ENCODE data around the gene PTMA.

PTMA gene

DNA sequence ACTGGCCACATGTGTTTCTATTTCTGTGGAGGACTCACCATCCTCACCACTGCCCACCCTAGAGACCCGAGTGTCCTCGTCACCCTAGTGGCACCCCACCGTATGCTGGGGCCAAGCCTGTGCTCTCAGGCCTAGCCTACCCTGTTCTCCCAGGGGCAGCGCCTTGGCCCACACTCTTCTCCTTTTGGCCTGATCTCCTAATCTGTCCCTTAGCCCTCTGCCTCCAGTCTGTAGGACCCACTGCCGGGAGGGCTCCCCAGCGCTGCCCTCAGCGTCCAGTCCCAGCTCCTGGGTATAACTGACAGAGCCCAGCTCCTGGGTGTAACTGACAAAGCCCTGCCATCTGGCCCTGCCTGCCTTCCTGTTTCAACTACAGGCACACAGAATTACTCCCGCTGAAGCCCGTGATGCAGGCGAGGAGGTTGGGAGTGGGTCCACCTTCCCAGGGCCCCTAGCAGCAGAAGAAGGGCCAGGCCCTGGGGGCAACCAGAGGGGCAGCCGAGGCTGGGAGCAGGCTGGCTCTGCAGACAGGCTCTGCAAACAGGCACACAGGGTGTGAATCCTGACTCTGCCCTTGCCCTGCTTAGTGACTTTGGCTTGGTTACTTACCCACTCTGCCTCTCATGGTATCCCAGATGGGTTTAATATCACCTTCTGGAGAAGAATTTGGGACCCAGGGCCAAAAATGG, 25.6 kb upstream of the PTMA start:
- Histone ChIP-seq H3K27me3 (ENCODE audit: low read depth, low read length) (no peaks in the 10 kb centered on the region), H3K79me2 (ENCODE audit: low read length) (peaks cover 8% of the 10 kb centered on the region; the same call in 1 of the 2 replicates), H3K4me2 (ENCODE audit: low read length) (no peak overlapping the region), H3K9me3 (ENCODE audit: insufficient read depth, low read length) (no peaks in the 10 kb centered on the region), H3K4me3 (ENCODE audit: low read length) (no peak overlapping the region), H2AFZ (ENCODE audit: low read depth, low read length) (no peak overlapping the region), H4K20me1 (ENCODE audit: insufficient read depth, low read length) (no peaks in the 10 kb centered on the region), H3K9ac (ENCODE audit: low read length) (no peak overlapping the region), H3K36me3 (replicated peaks; ENCODE audit: low read depth, low read length) (no peaks in the 10 kb centered on the region), H3K27ac (ENCODE audit: low read length) (no peak overlapping the region), H3K4me1 (ENCODE audit: low read length) (peaks cover 49% of the 10 kb centered on the region)
- TF ChIP-seq EZH2phosphoT487 (IDR thresholded peaks at IDR 0.05; ENCODE audit: low read depth) = no peak
- TF ChIP-seq, protein P1, sequence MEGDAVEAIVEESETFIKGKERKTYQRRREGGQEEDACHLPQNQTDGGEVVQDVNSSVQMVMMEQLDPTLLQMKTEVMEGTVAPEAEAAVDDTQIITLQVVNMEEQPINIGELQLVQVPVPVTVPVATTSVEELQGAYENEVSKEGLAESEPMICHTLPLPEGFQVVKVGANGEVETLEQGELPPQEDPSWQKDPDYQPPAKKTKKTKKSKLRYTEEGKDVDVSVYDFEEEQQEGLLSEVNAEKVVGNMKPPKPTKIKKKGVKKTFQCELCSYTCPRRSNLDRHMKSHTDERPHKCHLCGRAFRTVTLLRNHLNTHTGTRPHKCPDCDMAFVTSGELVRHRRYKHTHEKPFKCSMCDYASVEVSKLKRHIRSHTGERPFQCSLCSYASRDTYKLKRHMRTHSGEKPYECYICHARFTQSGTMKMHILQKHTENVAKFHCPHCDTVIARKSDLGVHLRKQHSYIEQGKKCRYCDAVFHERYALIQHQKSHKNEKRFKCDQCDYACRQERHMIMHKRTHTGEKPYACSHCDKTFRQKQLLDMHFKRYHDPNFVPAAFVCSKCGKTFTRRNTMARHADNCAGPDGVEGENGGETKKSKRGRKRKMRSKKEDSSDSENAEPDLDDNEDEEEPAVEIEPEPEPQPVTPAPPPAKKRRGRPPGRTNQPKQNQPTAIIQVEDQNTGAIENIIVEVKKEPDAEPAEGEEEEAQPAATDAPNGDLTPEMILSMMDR (IDR thresholded peaks at IDR 0.05; ENCODE audit: low read depth, low read length) = no peak

DNA sequence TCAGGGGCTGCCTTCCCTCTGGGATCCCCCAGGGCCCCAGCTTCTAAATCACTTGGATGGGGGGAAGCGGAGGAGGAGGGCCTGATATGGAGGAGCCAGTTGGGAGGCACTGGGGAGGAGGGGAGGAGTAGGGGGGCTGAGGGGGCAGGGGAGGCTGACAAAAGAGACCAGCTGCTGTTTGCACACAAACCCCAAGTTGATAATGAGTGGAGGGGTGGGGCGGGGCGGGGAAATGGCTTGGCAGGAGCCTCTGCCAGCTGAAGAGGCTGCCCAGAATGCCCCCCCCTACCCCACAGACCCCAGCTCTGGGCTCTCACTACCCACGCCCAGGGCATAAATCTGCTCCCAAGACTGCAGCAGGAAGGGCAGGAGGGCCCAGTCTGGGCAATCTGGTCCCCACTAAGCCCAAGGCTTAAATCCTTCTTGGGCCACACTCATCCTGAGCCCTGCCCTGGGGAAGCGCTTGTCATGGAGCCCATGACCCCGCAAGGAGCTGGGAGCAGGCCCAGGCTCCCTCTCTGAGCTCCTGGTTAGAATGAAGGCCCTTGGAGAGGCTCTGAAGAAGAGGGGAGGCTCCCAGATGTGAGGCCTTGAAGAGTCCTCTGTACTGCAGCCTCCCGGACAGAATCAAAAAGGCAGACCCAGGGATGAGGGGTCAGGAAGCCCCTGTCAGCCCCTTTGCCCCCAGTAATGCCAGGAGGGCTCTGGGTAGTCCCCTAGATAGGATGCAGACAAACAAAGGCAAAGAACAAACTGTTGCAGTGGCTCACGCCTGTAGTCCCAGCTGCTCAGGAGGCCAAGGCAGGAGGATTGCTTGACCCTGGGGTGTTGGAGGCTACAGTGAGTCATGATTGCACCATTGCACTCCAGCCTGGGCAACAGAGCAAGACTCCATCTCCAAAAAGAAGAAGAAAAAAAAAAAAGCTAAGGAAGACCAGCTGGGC, 24.8 kb upstream of the PTMA start:
- no peak overlapping the region for H2AFZ ChIP-seq (ENCODE audit: low read depth, low read length)
- no peak overlapping the region for H3K4me2 ChIP-seq (ENCODE audit: low read length)
- peaks cover 51% of the 10 kb centered on the region for H3K4me1 ChIP-seq (ENCODE audit: low read length)
- no peaks in the 10 kb centered on the region for H3K9me3 ChIP-seq (ENCODE audit: insufficient read depth, low read length)
- no peaks in the 10 kb centered on the region for H3K36me3 ChIP-seq (replicated peaks; ENCODE audit: low read depth, low read length)
- TF ChIP-seq EZH2phosphoT487 (IDR thresholded peaks at IDR 0.05; ENCODE audit: low read depth) = no peak
- no peak overlapping the region for H3K27ac ChIP-seq (ENCODE audit: low read length)
- H4K20me1 ChIP-seq (ENCODE audit: insufficient read depth, low read length) = no peaks in the 10 kb centered on the region
- no peak overlapping the region for H3K9ac ChIP-seq (ENCODE audit: low read length)
- no peak overlapping the region for H3K4me3 ChIP-seq (ENCODE audit: low read length)
- H3K27me3 ChIP-seq (ENCODE audit: low read depth, low read length) = no peaks in the 10 kb centered on the region
- H3K79me2 ChIP-seq (ENCODE audit: low read length) = peaks cover 8% of the 10 kb centered on the region; the same call in 1 of the 2 replicates

DNA sequence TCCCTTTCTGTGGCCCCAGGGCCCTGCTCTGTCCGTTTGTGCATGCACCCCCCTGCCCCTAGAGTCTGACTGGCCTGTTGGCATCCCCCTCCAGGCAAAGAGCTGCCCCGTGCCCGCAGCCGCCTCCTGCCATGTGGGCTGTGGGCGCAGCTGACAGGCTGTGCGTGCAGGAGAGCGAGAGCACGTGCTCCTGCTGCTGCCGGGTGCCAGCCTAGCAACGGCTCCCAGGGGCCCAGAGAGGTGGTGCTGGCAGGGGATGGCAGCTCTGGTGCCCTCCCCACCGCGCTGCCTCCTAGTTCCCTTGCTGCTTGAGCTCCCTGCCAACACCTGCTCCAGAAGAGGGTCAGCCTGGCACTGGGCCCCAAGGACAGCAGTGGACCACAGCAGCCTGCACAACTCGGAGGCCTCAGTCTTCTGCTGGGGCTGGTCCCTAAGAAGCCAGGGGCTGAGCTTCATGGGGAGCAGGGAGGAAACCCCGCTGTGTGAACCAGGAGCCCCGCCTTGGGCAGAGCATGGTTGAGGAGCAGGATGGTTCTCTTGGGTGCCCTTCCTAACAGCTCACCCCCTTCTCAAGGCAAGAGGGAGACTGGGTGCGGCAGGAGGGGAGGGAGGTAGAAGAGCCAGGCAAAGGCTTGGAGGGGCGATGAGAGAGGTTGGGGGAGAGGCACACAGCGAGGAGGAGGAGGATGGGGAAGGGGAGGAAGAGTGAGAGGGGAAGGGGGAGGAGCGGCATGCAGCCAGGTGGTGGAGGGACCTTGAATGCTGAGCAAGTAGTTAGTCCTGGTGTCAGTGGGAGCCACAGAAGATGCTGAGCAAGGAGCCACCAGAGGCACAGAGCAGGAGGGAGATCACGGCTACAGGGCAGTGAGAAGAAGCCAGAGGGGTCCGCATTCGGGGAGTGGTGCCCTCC, 23.8 kb upstream of the PTMA start:
- no peak overlapping the region for H3K4me2 ChIP-seq (ENCODE audit: low read length)
- H3K9me3 ChIP-seq (ENCODE audit: insufficient read depth, low read length) = no peaks in the 10 kb centered on the region
- H3K9ac ChIP-seq (ENCODE audit: low read length) = no peak overlapping the region
- H2AFZ ChIP-seq (ENCODE audit: low read depth, low read length) = no peak overlapping the region
- no peaks in the 10 kb centered on the region for H4K20me1 ChIP-seq (ENCODE audit: insufficient read depth, low read length)
- no peaks in the 10 kb centered on the region for H3K27me3 ChIP-seq (ENCODE audit: low read depth, low read length)
- peaks cover 8% of the 10 kb centered on the region; the same call in 1 of the 2 replicates for H3K79me2 ChIP-seq (ENCODE audit: low read length)
- H3K4me1 ChIP-seq (ENCODE audit: low read length) = peaks cover 46% of the 10 kb centered on the region
- TF ChIP-seq, protein P1 (IDR thresholded peaks at IDR 0.05; ENCODE audit: low read depth, low read length) = no peak
- TF ChIP-seq EZH2phosphoT487 (IDR thresholded peaks at IDR 0.05; ENCODE audit: low read depth) = no peak
- no peaks in the 10 kb centered on the region for H3K36me3 ChIP-seq (replicated peaks; ENCODE audit: low read depth, low read length)
- no peak overlapping the region for H3K27ac ChIP-seq (ENCODE audit: low read length)
- H3K4me3 ChIP-seq (ENCODE audit: low read length) = no peak overlapping the region

DNA sequence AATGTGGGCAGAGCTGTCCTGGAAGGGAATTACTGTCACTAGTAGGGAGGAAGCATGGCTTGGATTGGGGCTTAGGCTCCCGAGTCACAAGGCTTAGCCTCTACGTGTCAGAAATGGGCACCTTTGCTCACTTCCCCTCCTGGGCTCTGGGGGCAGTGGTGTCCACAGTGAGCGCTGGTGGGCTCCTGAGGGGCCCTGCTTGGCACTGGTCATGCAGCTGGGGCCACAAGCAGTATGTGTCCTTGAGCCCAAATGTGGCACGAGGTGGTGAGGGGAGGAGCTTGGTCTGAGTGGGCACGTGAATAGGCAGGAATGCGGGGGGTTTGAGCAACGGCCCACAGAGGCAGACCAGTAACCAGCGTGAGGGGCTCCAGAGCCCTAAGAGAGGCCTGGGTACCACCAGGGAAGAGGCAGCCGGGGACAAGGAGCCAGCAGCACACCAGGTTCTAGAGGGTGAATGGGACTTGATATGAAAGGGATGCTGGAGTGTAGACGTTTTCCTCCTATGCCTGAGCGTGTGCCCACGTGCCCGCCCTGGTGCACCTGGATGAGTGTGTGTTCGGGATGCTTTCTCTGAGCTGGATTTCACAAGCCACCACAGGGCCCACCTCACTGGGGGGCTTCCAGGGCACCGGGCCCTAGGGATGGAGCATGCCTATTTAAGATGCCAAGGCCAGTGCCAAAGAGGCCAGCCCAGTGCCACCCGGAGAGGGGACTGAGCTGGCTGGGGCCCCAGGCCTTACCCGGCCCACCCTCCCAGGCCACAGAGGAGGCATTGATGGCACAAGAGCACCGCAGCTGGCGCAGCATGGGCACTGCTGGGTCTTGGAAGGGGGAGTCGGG, 22.8 kb upstream of the PTMA start:
- no peak for TF ChIP-seq EZH2phosphoT487 (IDR thresholded peaks at IDR 0.05; ENCODE audit: low read depth)
- TF ChIP-seq, protein P1 (IDR thresholded peaks at IDR 0.05; ENCODE audit: low read depth, low read length) = peak; percentile 40
- Histone ChIP-seq H3K4me2 (ENCODE audit: low read length) (peak overlapping the region; percentile 82), H3K27ac (ENCODE audit: low read length) (no peak overlapping the region), H4K20me1 (ENCODE audit: insufficient read depth, low read length) (no peaks in the 10 kb centered on the region), H3K9me3 (ENCODE audit: insufficient read depth, low read length) (no peaks in the 10 kb centered on the region), H3K4me3 (ENCODE audit: low read length) (peak overlapping the region; percentile 60), H2AFZ (ENCODE audit: low read depth, low read length) (no peak overlapping the region; the same call in 1 of the 2 replicates), H3K9ac (ENCODE audit: low read length) (peak overlapping the region; percentile 43), H3K4me1 (ENCODE audit: low read length) (peaks cover 36% of the 10 kb centered on the region), H3K36me3 (replicated peaks; ENCODE audit: low read depth, low read length) (no peaks in the 10 kb centered on the region), H3K27me3 (ENCODE audit: low read depth, low read length) (no peaks in the 10 kb centered on the region), H3K79me2 (ENCODE audit: low read length) (peaks cover 8% of the 10 kb centered on the region; the same call in 1 of the 2 replicates)

All from OCI-LY3 (cell line).